ENCODE results near the gene NOVA2. TPM values are rescaled to one million over a fixed set of nuclear protein-coding genes. Genes with fewer than 3 reads are reported as not detected.

NOVA2 gene
- total RNA-seq, 1 donor from 2014 or later, result 11.3 TPM

DNA sequence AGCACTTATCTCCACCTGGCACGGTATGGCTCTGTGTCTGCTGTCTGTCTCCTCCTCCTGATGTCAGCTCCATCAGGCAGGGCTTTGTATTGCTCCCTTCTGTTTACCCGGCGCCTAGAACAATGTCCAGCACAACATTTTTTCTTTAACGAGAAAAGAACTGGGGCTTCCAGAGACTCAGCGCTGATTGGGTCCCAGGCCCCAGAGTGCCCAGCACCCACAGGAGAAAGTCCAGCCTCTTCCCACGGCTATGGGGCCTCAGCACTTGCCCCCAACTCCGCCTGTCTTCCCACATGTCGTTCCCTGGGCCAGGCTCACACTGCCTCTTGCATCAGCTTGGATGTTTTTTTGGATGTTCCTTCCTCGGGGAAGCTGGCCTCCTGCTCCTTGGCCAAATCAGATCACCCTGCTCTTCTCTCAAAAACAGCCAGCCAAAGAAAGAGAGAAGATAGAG, 78.1 kb downstream of the NOVA2 start:
- Histone ChIP-seq H3K9me3 (no peaks in the 10 kb centered on the region), H3K4me1 (peaks cover 0 to 1% of the 10 kb centered on the region in 2 donors), H3K36me3 (peaks cover 22 to 33% of the 10 kb centered on the region in 2 donors), H3K27me3 (no peaks in the 10 kb centered on the region), H3K27ac (no peak overlapping the region), H3K4me3 (no peak overlapping the region)
- TF ChIP-seq, protein P1, sequence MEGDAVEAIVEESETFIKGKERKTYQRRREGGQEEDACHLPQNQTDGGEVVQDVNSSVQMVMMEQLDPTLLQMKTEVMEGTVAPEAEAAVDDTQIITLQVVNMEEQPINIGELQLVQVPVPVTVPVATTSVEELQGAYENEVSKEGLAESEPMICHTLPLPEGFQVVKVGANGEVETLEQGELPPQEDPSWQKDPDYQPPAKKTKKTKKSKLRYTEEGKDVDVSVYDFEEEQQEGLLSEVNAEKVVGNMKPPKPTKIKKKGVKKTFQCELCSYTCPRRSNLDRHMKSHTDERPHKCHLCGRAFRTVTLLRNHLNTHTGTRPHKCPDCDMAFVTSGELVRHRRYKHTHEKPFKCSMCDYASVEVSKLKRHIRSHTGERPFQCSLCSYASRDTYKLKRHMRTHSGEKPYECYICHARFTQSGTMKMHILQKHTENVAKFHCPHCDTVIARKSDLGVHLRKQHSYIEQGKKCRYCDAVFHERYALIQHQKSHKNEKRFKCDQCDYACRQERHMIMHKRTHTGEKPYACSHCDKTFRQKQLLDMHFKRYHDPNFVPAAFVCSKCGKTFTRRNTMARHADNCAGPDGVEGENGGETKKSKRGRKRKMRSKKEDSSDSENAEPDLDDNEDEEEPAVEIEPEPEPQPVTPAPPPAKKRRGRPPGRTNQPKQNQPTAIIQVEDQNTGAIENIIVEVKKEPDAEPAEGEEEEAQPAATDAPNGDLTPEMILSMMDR (IDR thresholded peaks at IDR 0.05), result no peak
- intact Hi-C loops (cut with DNase I), result no loop called here
- DNase-seq (ENCODE audit: low spot score in 2 of 2), result no peak

DNA sequence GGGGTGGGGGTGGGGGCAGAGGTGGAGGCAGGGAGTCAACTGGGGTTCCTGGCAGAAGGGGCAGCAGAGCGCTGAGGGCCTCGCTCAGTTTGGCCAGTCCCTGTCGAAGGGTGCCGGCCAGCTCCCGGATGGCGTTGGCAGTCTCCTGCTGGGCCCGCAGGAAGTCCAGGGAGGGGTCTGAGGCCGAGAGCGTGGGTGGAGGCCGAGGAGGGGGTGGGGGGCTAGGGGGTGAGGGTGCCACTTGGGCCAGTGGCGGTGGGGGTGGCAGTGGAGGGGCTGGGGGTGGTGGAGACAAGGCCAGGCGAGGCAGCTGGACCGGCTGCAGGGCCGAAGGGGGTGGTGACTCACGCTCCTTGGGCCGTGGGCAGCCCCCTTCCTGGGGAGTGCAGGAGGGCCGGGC, 82.8 kb downstream of the NOVA2 start:
- Histone ChIP-seq H3K4me3 (no peak overlapping the region), H3K27me3 (no peaks in the 10 kb centered on the region), H3K4me1 (peaks cover 0 to 4% of the 10 kb centered on the region in 2 donors), H3K36me3 (peaks cover 4 to 10% of the 10 kb centered on the region in 2 donors), H3K9me3 (no peaks in the 10 kb centered on the region), H3K27ac (no peak overlapping the region)
- no peak for DNase-seq (ENCODE audit: low spot score in 2 of 2)
- intact Hi-C loops (cut with DNase I), result no loop called here
- TF ChIP-seq, protein P1 (IDR thresholded peaks at IDR 0.05), result no peak

DNA sequence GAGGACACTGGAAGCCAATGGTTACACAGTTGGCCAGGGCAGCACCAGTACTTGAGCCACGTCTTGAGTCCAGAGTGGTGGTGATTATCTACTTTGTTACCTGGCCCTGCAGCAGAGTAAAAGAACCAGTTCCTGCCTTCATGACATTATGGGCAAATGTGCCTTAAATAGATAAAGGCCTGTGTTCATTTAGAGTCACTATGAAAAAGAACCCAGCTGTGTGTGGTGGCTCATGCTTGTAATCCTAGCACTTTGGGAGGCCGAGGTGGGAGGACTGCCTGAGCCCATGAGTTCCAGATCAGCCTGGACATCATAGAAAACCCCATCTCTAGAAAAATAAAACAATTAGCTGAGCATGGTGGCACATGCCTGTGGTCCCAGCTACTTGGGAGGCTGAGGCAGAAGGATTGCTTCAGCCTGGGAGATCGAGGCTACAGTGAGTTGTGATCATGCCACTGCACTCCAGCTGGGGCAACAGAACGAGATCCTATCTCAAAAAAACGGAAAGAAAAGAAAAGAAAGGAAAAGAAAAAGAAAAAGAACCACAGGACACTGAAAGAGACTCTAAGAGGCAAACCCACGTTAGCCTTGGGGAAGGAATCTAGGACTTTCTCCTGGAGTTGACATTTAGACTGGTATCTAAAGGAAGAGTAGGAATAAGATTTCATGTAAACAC, 84.3 kb downstream of the NOVA2 start:
- intact Hi-C loops (cut with DNase I), result no loop called here
- Histone ChIP-seq H3K9me3 (no peaks in the 10 kb centered on the region), H3K27me3 (no peaks in the 10 kb centered on the region), H3K36me3 (peaks cover 2 to 4% of the 10 kb centered on the region in 2 donors), H3K4me3 (no peak overlapping the region), H3K4me1 (peaks cover 10 to 17% of the 10 kb centered on the region in 2 donors), H3K27ac (no peak overlapping the region)
- TF ChIP-seq, protein P1 (IDR thresholded peaks at IDR 0.05), result no peak
- DNase-seq (ENCODE audit: low spot score in 2 of 2), result no peak

DNA sequence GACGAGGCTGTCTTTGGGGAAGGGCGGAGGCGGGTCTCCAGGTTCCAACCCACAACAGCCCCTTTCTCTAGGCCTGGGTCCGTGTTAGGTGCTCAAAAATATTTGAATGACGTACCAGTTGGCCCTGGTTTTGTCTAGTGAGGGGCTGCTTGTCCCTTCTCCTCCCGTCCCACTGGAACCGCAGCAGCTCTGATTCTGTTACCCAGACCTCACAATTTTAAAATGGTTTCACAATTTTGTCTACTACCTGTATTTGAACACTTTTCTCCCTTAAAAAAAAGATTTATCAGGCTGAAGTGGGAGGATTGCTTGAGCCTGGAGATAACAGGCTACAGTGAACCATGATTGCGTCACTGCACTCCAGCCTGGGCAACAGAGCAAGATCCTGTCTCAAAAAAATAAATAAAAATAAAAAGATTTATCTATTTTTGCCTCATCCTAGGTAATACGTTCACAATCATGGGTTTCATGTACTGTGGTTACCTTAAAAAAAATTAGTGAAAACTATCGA, 86.4 kb downstream of the NOVA2 start:
- H3K27ac ChIP-seq, result peak overlapping the region; percentile 87 to 88
- intact Hi-C loops (cut with DNase I), result loop anchor here (2.0 kb wide), 1 partner anchor 118 kb away; the partner anchor contains the start of gene SIX5
- peak overlapping the region; percentile 71 to 95 for H3K4me3 ChIP-seq
- H3K4me1 ChIP-seq, result peaks cover 22 to 36% of the 10 kb centered on the region in 2 donors
- no peak for DNase-seq (ENCODE audit: low spot score in 2 of 2)
- H3K9me3 ChIP-seq, result no peaks in the 10 kb centered on the region
- no peaks in the 10 kb centered on the region for H3K27me3 ChIP-seq
- TF ChIP-seq, protein P1 (IDR thresholded peaks at IDR 0.05), result no peak
- peaks cover 7 to 9% of the 10 kb centered on the region in 2 donors for H3K36me3 ChIP-seq

DNA sequence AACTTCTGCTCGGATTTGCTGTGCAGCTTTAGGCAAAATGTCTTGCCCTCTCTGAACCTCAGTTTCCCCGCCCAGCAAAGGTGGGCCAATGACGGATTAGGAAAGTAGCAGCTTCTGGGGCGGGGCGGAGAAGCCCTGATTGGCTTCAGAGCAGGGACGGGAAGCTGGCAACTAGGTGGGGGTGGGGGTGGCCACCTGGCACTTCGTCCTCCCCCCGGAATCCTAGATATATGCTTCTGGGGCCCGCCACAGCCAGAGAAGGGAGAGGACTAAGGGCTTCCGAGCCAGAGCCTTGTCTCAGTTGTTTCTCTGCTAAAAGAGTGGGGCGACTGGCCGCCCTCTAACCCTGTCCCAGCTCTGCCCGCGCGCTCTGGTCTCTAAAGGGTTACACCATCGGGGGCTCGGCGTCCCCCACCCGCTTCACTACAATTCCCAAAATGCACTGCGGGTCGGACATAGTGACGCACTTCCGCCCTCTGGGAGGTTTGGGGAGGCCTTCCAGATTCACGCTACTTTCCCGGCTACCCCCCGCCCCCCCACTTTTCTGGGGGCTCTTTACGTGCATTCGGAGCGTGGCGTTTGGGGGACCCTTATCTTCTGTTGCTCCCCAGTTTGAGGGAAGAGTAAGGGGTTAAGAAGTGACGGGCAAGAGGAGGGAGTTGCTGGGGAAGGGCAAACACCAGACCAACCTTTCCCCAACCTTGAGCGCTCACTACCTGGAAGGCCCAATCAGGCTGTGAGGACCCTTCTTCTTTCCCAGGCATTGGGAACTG, 87.1 kb downstream of the NOVA2 start:
- peaks cover 22 to 37% of the 10 kb centered on the region in 2 donors for H3K4me1 ChIP-seq
- H3K9me3 ChIP-seq, result no peaks in the 10 kb centered on the region
- intact Hi-C loops (cut with DNase I), result loop anchor here (1.0 to 2.0 kb wide), 4 partner anchors 17 to 118 kb away; partner anchors contain the start of genes CCDC61, SIX5 and SYMPK
- H3K27ac ChIP-seq, result peak overlapping the region; percentile 87 to 88
- peaks cover 7 to 9% of the 10 kb centered on the region in 2 donors for H3K36me3 ChIP-seq
- H3K27me3 ChIP-seq, result no peaks in the 10 kb centered on the region
- DNase-seq (ENCODE audit: low spot score in 2 of 2), result peak; percentile 64 to 96
- TF ChIP-seq, protein P1 (IDR thresholded peaks at IDR 0.05), result no peak
- H3K4me3 ChIP-seq, result peak overlapping the region; percentile 71 to 95

Data from ascending aorta (tissue), 2 donors.